ENCODE measurements around the gene PLCZ1. TPM values are rescaled to one million over a fixed set of nuclear protein-coding genes. Genes with fewer than 3 reads are reported as not detected.

PLCZ1 gene
- total RNA-seq, 3 donors from 2014 or later (not counting 1 experiment from before 2014, with no cell fraction given) = not detected

DNA sequence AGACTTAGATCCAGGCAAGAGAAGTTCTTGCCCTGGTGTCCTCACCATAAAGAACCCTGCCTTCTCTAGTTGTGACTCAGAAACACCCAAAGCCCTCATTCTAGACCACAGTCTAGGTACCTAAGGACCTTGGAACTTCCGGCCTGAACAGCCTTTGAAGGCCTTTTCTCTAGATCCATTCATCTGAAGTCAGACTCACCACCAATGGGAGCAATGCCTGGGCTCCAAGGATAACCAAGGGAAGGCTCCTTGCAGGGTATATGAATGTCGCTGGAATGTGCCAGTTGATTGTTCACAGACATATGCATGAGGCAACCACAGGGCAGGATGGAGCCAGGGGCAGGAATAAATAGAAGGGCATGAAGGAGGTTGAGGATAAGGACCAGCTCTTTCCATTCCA lies 86.3 kb downstream of the PLCZ1 start:
- TF ChIP-seq, protein P1, sequence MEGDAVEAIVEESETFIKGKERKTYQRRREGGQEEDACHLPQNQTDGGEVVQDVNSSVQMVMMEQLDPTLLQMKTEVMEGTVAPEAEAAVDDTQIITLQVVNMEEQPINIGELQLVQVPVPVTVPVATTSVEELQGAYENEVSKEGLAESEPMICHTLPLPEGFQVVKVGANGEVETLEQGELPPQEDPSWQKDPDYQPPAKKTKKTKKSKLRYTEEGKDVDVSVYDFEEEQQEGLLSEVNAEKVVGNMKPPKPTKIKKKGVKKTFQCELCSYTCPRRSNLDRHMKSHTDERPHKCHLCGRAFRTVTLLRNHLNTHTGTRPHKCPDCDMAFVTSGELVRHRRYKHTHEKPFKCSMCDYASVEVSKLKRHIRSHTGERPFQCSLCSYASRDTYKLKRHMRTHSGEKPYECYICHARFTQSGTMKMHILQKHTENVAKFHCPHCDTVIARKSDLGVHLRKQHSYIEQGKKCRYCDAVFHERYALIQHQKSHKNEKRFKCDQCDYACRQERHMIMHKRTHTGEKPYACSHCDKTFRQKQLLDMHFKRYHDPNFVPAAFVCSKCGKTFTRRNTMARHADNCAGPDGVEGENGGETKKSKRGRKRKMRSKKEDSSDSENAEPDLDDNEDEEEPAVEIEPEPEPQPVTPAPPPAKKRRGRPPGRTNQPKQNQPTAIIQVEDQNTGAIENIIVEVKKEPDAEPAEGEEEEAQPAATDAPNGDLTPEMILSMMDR (IDR thresholded peaks at IDR 0.05) = no peak
- Histone ChIP-seq H3K9me3 (ENCODE audit: control insufficient read depth, insufficient read depth, low read length) (no peaks in the 10 kb centered on the region), H3K36me3 (ENCODE audit: control insufficient read depth, insufficient read depth, low read length) (no peaks in the 10 kb centered on the region), H3K27ac (ENCODE audit: low read length) (no peak overlapping the region), H3K4me1 (ENCODE audit: control insufficient read depth, insufficient read depth, low read length) (no peaks in the 10 kb centered on the region), H3K27me3 (ENCODE audit: control insufficient read depth, insufficient read depth, low read length) (no peaks in the 10 kb centered on the region), H3K4me3 (ENCODE audit: low read length) (no peak overlapping the region)
- Mint-ChIP-seq H3K27me3 (ENCODE audit: low read depth in 2 of 2) (no peaks in the 10 kb centered on the region), H3K27ac (no peak overlapping the region), H3K36me3 (no peaks in the 10 kb centered on the region), H3K9me3 (peaks cover 12 to 17% of the 10 kb centered on the region in 2 donors), H3K4me3 (no peak overlapping the region), H3K4me1 (no peaks in the 10 kb centered on the region)
- no peak for DNase-seq
- ATAC-seq = no peak
- WGBS (ENCODE audit: insufficient coverage) = 88% methylated on average over 2 of the region's 2 CpGs
- intact Hi-C loops (cut with micrococcal nuclease) = no loop called here

DNA sequence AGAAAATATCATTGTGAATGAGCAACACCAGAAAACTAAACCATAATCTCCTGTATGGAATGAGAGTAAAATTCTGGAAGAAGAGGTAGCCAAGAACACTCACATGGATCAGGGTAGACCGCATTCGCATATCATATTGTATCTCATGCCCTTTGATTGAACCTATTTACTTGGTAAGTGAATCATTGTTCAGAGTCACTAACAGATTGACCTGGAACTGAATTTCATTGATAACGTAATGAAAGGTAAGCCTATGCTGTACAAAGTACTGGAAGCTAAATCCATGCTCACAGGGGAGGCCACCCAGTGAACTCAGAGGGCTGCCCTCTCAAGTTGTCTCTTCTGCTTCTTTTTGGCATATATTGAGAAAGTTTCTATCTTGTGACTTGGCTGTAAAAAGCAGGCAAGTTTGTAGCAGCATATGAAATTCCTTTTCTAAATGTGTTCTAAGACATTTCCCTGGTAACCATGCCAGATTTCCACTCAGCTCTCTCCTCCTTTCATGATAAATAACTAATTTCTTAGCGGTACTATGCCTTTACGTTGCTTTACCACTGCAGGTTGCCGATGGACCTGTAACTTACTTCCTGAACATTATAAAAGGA lies 91.4 kb downstream of the PLCZ1 start:
- no peak for DNase-seq
- Histone ChIP-seq H3K4me3 (ENCODE audit: low read length) (no peak overlapping the region), H3K27ac (ENCODE audit: low read length) (no peak overlapping the region), H3K36me3 (ENCODE audit: control insufficient read depth, insufficient read depth, low read length) (no peaks in the 10 kb centered on the region), H3K4me1 (ENCODE audit: control insufficient read depth, insufficient read depth, low read length) (no peaks in the 10 kb centered on the region), H3K9me3 (ENCODE audit: control insufficient read depth, insufficient read depth, low read length) (no peaks in the 10 kb centered on the region), H3K27me3 (ENCODE audit: control insufficient read depth, insufficient read depth, low read length) (no peaks in the 10 kb centered on the region)
- 93% methylated on average over 6 of the region's 6 CpGs for WGBS (ENCODE audit: insufficient coverage)
- intact Hi-C loops (cut with micrococcal nuclease) = no loop called here
- H3K9me3 Mint-ChIP-seq = peaks cover 15 to 24% of the 10 kb centered on the region in 2 donors
- no peaks in the 10 kb centered on the region for H3K36me3 Mint-ChIP-seq
- no peaks in the 10 kb centered on the region for H3K27me3 Mint-ChIP-seq (ENCODE audit: low read depth in 2 of 2)
- TF ChIP-seq, protein P1 (IDR thresholded peaks at IDR 0.05) = no peak
- ATAC-seq = no peak
- H3K4me1 Mint-ChIP-seq = no peaks in the 10 kb centered on the region
- no peak overlapping the region for H3K27ac Mint-ChIP-seq
- H3K4me3 Mint-ChIP-seq = no peak overlapping the region

DNA sequence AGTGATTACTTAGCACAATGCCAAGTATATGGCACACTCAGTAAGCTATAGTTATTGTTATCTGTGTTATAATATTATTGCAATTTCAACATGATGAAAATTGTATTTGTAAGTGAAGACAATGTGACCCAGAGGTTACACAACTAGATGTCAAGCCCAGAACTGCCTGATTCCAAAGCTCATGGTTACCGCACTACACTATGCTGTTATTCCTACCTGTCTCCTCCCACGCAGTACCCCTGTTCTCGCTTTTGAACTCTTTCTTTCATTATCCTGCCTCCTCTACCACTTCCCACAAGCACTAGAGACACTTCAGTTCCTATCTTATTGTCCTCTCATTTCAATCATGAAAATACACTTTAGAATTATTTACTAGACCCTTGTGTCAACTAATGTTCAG lies 93.2 kb downstream of the PLCZ1 start:
- no peak overlapping the region for H3K27ac ChIP-seq (ENCODE audit: low read length)
- intact Hi-C loops (cut with micrococcal nuclease) = no loop called here
- ATAC-seq (no peak), DNase-seq (no peak)
- WGBS (ENCODE audit: insufficient coverage) = 91% methylated on average over 3 of the region's 3 CpGs
- Mint-ChIP-seq H3K4me1 (no peaks in the 10 kb centered on the region), H3K27ac (no peak overlapping the region), H3K27me3 (ENCODE audit: low read depth in 2 of 2) (no peaks in the 10 kb centered on the region), H3K4me3 (no peak overlapping the region), H3K9me3 (peaks cover 15 to 23% of the 10 kb centered on the region in 2 donors), H3K36me3 (no peaks in the 10 kb centered on the region)
- no peaks in the 10 kb centered on the region for H3K4me1 ChIP-seq (ENCODE audit: control insufficient read depth, insufficient read depth, low read length)
- no peaks in the 10 kb centered on the region for H3K27me3 ChIP-seq (ENCODE audit: control insufficient read depth, insufficient read depth, low read length)
- no peaks in the 10 kb centered on the region for H3K36me3 ChIP-seq (ENCODE audit: control insufficient read depth, insufficient read depth, low read length)
- TF ChIP-seq, protein P1 (IDR thresholded peaks at IDR 0.05) = no peak
- no peak overlapping the region for H3K4me3 ChIP-seq (ENCODE audit: low read length)
- no peaks in the 10 kb centered on the region for H3K9me3 ChIP-seq (ENCODE audit: control insufficient read depth, insufficient read depth, low read length)

DNA sequence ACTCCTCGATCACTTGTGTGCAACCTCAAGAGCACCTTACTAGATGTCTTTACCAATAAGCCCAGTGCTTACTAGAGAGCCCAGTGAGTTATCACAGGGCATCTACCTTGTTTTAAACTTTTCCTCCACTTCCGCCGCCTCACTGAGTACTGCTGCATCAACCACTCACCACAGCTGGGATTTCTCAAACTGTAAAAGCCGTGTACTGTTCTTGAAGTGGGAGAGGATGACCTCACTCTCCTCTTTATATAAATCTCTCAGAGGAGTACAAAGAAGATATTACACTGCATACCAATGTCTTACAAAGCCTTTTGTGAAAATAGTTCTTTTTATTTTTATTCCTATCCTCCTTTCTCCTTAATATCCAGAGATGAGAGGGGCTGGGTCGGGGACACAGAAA lies 94.1 kb downstream of the PLCZ1 start:
- DNase-seq = no peak
- Mint-ChIP-seq H3K27me3 (ENCODE audit: low read depth in 2 of 2) (no peaks in the 10 kb centered on the region), H3K36me3 (no peaks in the 10 kb centered on the region), H3K4me3 (no peak overlapping the region), H3K4me1 (no peaks in the 10 kb centered on the region), H3K27ac (no peak overlapping the region), H3K9me3 (peaks cover 12 to 16% of the 10 kb centered on the region in 2 donors)
- 75% methylated on average over 2 of the region's 5 CpGs for WGBS (ENCODE audit: insufficient coverage)
- H3K27ac ChIP-seq (ENCODE audit: low read length) = no peak overlapping the region
- H3K4me1 ChIP-seq (ENCODE audit: control insufficient read depth, insufficient read depth, low read length) = no peaks in the 10 kb centered on the region
- intact Hi-C loops (cut with micrococcal nuclease) = no loop called here
- no peak overlapping the region for H3K4me3 ChIP-seq (ENCODE audit: low read length)
- no peaks in the 10 kb centered on the region for H3K36me3 ChIP-seq (ENCODE audit: control insufficient read depth, insufficient read depth, low read length)
- ATAC-seq = no peak
- H3K9me3 ChIP-seq (ENCODE audit: control insufficient read depth, insufficient read depth, low read length) = no peaks in the 10 kb centered on the region
- TF ChIP-seq, protein P1 (IDR thresholded peaks at IDR 0.05) = no peak
- H3K27me3 ChIP-seq (ENCODE audit: control insufficient read depth, insufficient read depth, low read length) = no peaks in the 10 kb centered on the region
